Activated CD8-positive, alpha-beta memory T cell treated with anti-CD3 and anti-CD28 coated beads for 1 hour (primary cell): ENCODE measurements around the gene RHOC.

Experiments used
- DNase-seq, 2 donors: peaks; one replicate each; pipeline ENCODE4 v3.0.0-alpha.2; 2020; ENCODE audit warnings: low read depth in 1 of 2; ENCODE audit errors: extremely low read depth in 1 of 2

Gene RHOC

GRCh38 chr1:112703706-112704105 lies 3.2 kb downstream of the RHOC start:
- DNase-seq = no peak

- no peak for DNase-seq
These were observed 4.3 kb downstream of the RHOC start for GRCh38 chr1:112702420-112703261.

- DNase-seq = no peak
These were observed 4.9 kb downstream of the RHOC start for GRCh38 chr1:112702067-112702395.

GRCh38 chr1:112701227-112702066 lies 5.5 kb downstream of the RHOC start:
- no peak for DNase-seq

- DNase-seq = peak; percentile 20 to 54
These were observed 6.4 kb downstream of the RHOC start for GRCh38 chr1:112700290-112701226.

GRCh38 chr1:112699425-112700144 lies 7.3 kb downstream of the RHOC start:
- no peak for DNase-seq

GRCh38 chr1:112698366-112699310 lies 8.3 kb downstream of the RHOC start:
- no peak for DNase-seq

- no peak for DNase-seq
These were observed 9.1 kb downstream of the RHOC start for GRCh38 chr1:112697781-112698201.

GRCh38 chr1:112696578-112697314 lies 10.2 kb downstream of the RHOC start:
- no peak for DNase-seq

- DNase-seq = no peak
These were observed 11.7 kb downstream of the RHOC start for GRCh38 chr1:112695276-112695675.

- no peak for DNase-seq
These were observed 12.5 kb downstream of the RHOC start for GRCh38 chr1:112694363-112694929.

- no peak for DNase-seq
These were observed 13.1 kb downstream of the RHOC start for GRCh38 chr1:112693821-112694220.

GRCh38 chr1:112692681-112693080 lies 14.2 kb downstream of the RHOC start:
- no peak for DNase-seq

- no peak for DNase-seq
These were observed 17.1 kb downstream of the RHOC start for GRCh38 chr1:112689842-112690237.

GRCh38 chr1:112689196-112689841 lies 17.6 kb downstream of the RHOC start:
- no peak for DNase-seq

GRCh38 chr1:112688781-112689193 lies 18.1 kb downstream of the RHOC start:
- no peak for DNase-seq

GRCh38 chr1:112687785-112688496 lies 19.0 kb downstream of the RHOC start:
- DNase-seq = no peak
